Prostate gland (tissue), 2 donors: ENCODE data around the gene CLEC2D.
"Not testable (repeated sequence)": the region's sequence is repeated elsewhere in the genome, so short reads cannot be mapped to it uniquely, and the experiment has no call there.

Source experiments
- CTCF ChIP-seq, 4 experiments: fragments of 200-600 bp in 2 of 4; fragments of 450-650 bp in 2 of 4; sonication (generic) in 2 of 4; IDR thresholded peaks; 1 replicate in 3 of 4; 2 replicates in 1 of 4; pipeline ENCODE4 v1.5.1; 2016 to 2019; ENCODE audit warnings: antibody characterized with exemption in 4 of 4, mild to moderate bottlenecking in 2 of 4, moderate library complexity in 2 of 4
- POLR2A ChIP-seq: fragments of 450-650 bp; IDR thresholded peaks from one replicate; pipeline ENCODE4 v1.6.1; 2016; ENCODE audit warnings: antibody characterized with exemption, mild to moderate bottlenecking
- POLR2AphosphoS5 ChIP-seq: sonication (generic); formaldehyde crosslinking; IDR thresholded peaks from one replicate; pipeline ENCODE4 v1.6.1; 2017; ENCODE audit warnings: antibody characterized with exemption

GRCh38 chr12:9685366-9685765 is 15.9 kb downstream of the CLEC2D start:
- TF ChIP-seq CTCF (IDR thresholded peaks at IDR 0.05); POLR2A; POLR2AphosphoS5: not testable (repeated sequence)
